AML-193 (cell line): ENCODE results near the gene LGALS4.
"Not testable (repeated sequence)": the region's sequence is repeated elsewhere in the genome, so short reads cannot be mapped to it uniquely, and the experiment has no call there.

ENCODE experiments used
- DNase-seq, 2 experiments: peaks; one replicate each; lab custom pipeline; 2025; lab: John Stamatoyannopoulos, UW

LGALS4 gene

GRCh38 chr19:38821230-38821825 lies 8.6 kb upstream of the LGALS4 start:
- not testable (repeated sequence) for DNase-seq

- DNase-seq, result no peak
Observed at GRCh38 chr19:38819231-38819920, 6.6 kb upstream of the LGALS4 start.

DNA sequence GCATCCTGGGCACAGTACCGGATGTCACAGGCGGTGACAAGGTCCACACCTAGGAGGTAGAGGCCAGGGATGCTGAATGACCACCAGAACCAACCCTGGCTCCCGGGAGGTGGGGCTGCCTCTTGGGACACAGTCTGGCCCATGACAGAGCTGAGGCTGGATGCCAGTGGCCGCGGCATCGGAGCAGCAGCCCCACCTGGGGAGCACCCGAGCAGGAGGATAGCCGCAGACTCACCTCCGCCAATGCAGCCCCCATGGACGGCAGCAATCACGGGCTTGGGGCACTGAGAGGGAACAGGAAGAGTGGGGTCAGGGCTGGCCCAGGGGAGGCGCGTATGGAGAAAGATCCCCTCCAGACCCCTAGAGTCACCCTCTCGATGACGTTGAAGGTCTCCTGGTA lies 4.3 kb upstream of the LGALS4 start:
- no peak for DNase-seq

- no peak for DNase-seq
Observed at GRCh38 chr19:38816131-38816750, 3.5 kb upstream of the LGALS4 start.

DNA sequence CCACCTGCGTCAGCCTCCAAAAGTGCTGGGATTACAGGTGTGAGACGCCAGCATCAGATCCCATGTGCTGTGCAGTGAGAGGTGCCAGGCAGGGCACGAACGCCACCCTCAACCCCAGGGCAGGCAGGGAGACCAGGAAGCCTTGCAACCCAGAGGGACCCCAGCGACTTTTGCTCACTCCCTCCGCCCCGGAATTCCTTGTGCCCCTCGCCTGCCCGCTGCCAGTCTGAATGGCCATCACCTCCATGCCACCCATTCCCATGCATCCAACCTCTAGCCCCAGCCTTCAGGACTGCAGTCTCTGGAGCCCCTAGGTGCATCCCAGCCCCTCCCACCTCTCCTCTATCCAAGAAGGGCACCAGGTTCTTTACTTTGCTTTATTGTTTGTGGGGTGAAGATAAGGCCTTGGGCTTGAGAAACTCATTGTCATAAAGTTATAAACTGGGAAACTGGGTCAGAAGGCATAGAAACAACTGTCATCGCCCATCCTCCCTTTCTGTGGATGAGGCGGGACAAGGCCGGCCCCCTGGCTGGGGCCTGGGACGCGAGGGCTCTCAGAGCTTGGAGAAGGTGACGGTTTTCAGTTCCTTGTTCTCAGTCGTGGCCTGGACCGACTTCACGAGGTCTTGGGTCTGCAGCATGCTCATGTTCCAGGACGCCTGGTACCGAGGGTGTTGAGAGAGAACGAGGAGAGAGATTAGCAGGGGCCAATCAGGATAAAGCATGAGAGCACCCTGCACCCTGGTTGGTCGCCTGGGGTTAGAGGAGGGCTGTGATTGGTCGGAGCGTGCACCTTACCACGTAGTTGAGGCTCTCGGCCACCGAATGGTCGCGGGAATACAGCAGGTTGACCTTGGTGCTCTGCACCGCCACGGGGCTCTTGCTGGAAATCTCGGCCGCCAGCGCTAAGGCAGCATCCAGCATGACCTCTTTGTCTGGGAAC lies 2.6 kb upstream of the LGALS4 start:
- DNase-seq, result no peak

DNA sequence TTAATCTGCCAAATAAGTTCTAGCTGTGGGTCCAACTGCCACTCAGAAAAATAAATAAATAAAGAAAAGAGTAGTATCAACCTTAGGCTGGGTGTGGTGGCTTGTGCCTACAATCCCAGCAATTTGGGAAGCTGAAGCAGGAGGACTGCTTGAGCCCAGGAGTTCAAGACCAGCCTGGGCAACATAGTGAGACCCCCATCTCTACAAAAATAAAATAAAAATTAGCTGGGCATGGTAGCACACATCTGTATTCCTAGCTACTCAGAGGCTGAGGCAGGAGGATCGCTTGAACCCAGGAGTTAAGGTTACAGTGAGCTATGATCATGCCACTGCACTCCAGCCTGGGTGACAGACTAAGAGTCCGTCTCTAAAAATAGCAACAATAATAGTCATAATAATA lies 1.2 kb upstream of the LGALS4 start:
- DNase-seq, result not testable (repeated sequence)

DNA sequence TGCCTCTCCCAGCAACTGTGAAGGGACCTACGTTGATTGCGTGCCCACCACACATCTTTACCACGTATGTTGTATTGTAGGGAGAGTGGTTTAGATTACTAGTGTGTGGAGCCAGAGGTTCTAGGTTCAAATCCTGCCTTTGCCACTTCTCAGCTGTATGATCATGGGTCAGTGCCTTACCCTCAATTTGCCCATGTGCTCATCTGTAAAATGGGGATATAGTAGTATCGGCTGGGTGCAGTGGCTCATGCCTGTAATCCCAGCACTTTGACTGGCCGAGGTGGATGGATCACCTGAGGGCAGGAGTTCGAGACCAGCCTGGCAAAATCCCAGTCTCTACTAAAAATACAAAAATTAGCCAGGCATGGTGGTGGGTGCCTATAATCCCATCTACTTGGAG lies 578 bp upstream of the LGALS4 start:
- DNase-seq, result no peak

DNA sequence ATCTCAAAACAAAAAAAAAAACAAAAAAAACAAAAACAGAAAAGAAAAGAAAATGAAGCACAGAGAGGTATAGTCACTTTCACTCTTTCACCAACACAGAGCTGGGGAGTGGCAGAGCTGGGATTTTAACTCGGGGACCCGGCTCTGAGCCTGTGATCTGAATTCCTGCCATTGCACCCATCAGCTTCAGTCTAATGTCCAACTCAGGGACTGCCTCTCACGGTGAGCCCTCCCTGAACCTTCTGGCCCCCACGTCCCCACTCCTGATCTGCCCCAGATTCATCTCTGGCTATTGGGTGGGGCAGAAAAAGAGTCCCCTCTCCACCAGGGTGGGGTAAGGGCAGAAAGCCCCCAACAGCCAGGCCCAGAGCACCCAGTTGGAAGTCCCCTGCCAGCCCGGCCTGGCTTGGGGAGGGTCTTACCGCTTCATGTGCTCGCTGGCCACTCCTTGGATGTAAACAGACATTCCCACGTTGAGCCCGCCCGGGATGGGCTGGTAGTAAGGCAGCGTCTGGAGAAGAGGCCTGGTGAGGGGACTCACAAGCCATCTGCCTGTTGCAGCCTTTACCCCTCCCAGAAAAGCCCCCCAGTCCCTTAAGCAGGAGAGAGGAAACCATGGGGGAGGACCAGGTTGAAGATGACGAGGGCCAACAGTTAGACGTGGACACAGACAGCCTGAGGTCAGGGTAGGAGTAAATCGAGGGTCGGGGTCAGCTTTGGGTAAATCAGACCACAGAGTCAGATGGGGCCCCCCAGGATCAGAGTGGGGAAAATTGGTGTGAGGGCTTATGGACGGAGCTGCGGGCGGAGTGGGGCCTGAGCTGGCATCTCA lies 520 bp downstream of the LGALS4 start:
- DNase-seq, result no peak

GRCh38 chr19:38809592-38810252 lies 3.0 kb downstream of the LGALS4 start:
- DNase-seq, result no peak

DNA sequence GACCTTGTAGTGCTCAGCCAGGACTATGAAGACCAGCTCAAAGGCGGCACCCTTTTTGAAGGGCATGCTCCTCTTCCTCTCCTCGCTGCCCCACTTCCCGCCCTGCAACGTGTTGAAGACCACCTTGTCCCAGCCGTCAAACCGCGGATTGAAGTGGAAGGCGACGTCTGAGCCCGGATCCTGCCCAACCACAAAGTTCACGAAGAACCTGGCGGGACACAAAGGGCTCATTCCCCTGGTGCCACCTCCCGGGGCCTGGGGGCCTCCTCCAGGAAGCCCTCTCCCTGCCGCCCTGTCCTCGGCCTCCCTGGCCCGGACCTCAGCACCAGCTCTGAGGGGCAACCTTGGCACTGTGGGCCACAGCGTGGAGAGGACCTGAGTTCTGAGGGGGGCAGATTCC lies 4.0 kb downstream of the LGALS4 start:
- DNase-seq, result no peak

DNA sequence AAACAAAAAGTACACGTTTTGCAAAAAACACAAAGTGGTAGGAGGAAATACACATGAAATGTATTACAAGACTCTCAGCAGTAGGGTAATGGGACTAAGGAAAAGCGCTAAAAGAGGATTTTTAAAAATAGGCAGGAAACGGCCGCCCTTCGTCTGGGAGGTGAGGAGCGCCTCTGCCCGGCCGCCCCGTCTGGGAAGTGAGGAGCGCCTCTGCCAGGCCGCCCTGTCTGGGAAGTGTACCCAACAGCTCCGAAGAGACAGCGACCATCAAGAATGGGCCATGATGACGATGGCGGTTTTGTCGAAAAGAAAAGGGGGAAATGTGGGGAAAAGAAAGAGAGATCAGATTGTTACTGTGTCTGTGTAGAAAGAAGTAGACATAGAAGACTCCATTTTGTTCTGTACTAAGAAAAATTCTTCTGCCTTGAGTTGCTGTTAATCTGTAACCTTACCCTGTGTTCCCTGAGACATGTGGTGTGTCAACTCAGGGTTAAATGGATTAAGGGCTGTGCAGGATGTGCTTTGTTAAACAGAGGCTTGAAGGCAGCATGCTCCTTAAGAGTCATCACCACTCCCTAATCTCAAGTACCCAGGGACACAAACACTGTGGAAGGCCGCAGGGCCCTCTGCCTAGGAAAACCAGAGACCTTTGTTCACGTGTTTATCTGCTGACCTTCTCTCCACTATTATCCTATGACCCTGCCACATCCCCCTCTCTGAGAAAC lies 5.2 kb downstream of the LGALS4 start:
- not testable (repeated sequence) for DNase-seq

DNA sequence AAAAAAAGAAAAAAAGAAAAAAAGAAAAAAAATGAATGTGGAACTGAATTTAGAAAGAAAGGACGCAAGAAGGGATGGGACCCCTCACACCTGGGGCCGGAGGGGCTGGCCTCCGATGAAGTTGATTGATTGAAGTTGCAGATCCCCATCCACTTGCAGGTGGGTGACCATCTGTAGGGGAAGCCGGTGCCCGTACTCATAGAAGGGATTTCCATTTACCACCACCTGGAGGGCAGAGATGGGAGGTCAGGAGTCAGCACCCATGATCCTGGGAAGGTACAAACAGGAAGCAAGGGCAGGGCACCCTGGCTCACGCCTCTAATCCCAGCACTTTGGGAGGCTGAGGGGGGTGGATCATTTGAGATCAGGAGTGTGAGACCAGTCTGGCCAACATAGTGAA lies 6.4 kb downstream of the LGALS4 start:
- no peak for DNase-seq

GRCh38 chr19:38805180-38805579 lies 7.6 kb downstream of the LGALS4 start:
- no peak for DNase-seq

DNA sequence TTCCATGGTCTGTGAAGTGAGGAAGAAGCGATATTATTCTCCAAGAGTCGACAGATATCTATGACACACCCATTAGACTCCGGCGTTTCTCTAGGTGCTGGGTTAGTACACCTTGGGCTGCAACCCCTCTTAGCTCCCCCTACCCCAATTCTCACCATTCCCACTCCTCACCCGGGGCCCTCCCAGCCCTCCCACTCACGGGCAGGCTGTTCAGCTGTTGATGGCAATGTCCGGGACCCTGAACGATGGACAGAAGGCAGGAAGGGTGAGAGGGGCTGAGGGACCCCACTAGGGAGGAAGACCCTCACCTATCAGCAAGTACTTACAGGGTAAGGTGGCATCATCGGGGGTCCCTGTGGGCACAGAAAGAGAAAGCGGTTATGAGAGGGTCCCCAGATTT lies 9.2 kb downstream of the LGALS4 start:
- DNase-seq, result no peak

DNA sequence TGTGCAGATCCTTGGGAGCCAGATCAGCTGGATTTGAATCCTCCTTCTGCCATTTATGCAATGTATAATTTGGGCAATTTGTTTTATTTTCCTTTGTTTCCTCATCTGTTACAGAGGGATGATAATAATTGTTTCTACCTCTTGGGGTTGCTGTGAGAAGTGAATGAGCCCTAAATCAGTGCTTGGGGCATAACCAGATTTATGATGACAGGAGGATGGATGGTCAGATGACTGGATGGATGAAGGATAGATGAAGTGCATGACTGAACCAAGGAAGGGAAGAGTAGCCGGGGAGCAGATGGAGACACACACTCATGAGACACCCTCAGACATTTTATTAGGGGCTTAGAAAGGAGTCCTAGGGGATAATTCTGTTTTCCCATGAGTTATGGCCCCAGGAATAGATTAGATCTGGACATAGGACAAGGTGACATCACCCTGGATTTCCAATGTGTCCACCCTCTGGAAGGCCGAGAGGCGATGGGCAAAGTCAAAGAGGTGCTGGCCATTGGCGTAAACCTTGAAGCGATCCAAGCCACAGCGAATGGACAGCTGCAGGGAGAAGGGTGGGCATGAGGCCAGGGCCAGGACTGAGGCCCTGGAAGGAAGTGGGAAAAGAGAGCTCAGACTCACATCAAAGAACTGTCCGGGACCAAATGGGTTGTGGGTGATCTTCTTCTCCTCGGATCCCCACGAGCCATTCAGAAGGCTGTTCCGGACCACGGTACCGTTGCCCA lies 11.2 kb downstream of the LGALS4 start:
- no peak for DNase-seq

- DNase-seq, result no peak
Observed at GRCh38 chr19:38800577-38801347, 12.0 kb downstream of the LGALS4 start.

GRCh38 chr19:38799104-38799503 lies 13.6 kb downstream of the LGALS4 start:
- DNase-seq, result no peak

- DNase-seq, result not testable (repeated sequence)
Observed at GRCh38 chr19:38797781-38798180, 15.0 kb downstream of the LGALS4 start.

DNA sequence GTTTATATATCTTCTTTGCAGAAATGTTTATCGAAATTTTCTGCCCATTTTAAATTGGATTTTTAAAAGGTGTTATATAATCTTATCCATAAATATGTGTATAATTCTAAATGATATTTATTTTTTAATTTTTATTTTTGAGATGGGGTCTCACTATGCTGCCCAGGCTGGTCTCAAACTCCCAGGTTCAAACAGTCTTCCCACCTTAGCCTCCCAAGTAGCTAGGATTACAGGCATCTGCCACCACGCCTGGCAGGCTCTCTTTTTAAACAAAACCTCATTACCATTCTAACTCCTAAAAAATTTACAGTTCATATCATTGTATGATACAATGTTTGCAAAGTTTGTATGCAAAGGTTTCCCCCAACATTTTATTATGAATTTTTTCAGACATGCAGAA lies 16.6 kb downstream of the LGALS4 start:
- no peak for DNase-seq
